Psoas muscle (tissue), 8 donors: ENCODE results near the gene CRYBB2. TPM values are rescaled to one million over a fixed set of nuclear protein-coding genes. Genes with fewer than 3 reads are reported as not detected.
"Not testable (repeated sequence)": the region's sequence is repeated elsewhere in the genome, so short reads cannot be mapped to it uniquely, and the experiment has no call there.

Experiments used
- ATAC-seq, 4 donors: fragments of 200-7000 bp; cut with Tn5 transposase; one replicate each; pipeline ENCODE4 v1.9.1; 2020; ENCODE audit warnings: moderate library complexity in 3 of 4, mild to moderate bottlenecking in 2 of 4
- DNase-seq, 2 donors: peaks; one replicate each; pipeline ENCODE4 v3.0.0-alpha.2; 2020
- H3K27ac ChIP-seq: fragments of 200-600 bp; one replicate; pipeline ENCODE4 v1.8.0; 2022
- H3K27me3 ChIP-seq, 3 donors: fragments of 200-600 bp in 1 of 3; one replicate each; pipeline versions ENCODE4 v1.6.1 to v1.8.0; 2013 to 2022; ENCODE audit warnings: low read length in 2 of 3, mild to moderate bottlenecking in 2 of 3, moderate library complexity in 1 of 3; ENCODE audit not compliant: insufficient read depth in 3 of 3
- H3K36me3 ChIP-seq, 2 donors: fragments of 200-600 bp in 1 of 2; one replicate each; pipeline versions ENCODE4 v1.6.1 to v1.8.0; 2013 to 2022; ENCODE audit warnings: low read depth in 1 of 2, mild to moderate bottlenecking in 1 of 2, moderate library complexity in 1 of 2; ENCODE audit not compliant: insufficient read depth in 1 of 2
- H3K4me1 ChIP-seq: fragments of 200-600 bp; one replicate; pipeline ENCODE4 v1.8.0; 2022
- H3K4me3 ChIP-seq: fragments of 200-600 bp; one replicate; pipeline ENCODE4 v1.8.0; 2022; ENCODE audit warnings: mild to moderate bottlenecking
- H3K9me3 ChIP-seq: fragments of 200-600 bp; one replicate; pipeline ENCODE4 v1.8.0; 2022
- WGBS, 3 donors: extraction: QIAGEN DNeasy Blood & Tissue Kit; methylation state at CpG; one replicate each; pipeline versions ENCODE4 v1.1.6 to v1.1.7; 2013; 5-methylcytosine and 5-hydroxymethylcytosine counted together
- intact Hi-C, 2 donors: fragments of 100-400 bp; cut with DNase I; formaldehyde crosslinking; loops; one replicate each; pipeline versions ENCODE4 v1.11.0 to v1.14.2; 2022
- polyA plus RNA-seq, 3 donors: library from polyadenylated mRNA; stranded (reverse); fragments of 200-250 nt; gene quantifications; one replicate each; pipeline ENCODE4 v1.2.3, GENCODE V29; 2013
- total RNA-seq, 4 donors: library from RNA; stranded (reverse); fragmentation: NEBNext Ultra II Directional in 2 of 4; extraction: Animal tissue kit (Norgen Biotek cat#: 25700) in 2 of 4; gene quantifications; one replicate each; pipeline versions ENCODE4 v1.2.1 to v1.2.4, GENCODE V29; 2021 to 2023
- TF ChIP-seq, protein P1 (sequence below): fragments of 200-600 bp; IDR thresholded peaks from one replicate; pipeline ENCODE4 v1.8.0; 2022; ENCODE audit warnings: antibody characterized with exemption
- donor health status: healthy with polysubstance abuse.
- donor health status: DM: no; HTN: no; CAD: no; lungs with moderate emphysema.
- donor health status: Bipolar disorder and iron deficiency.
- donor health status: healthy.
- donor health status: DM: yes; HTN: yes; CAD: no.
- donor health status: DM: no; HTN: no; CAD: no.
- donor health status: DM: no; HTN: no; CAD: no.
- donor health status: DM: yes; HTN: yes; CAD: no.

The CRYBB2 gene
- total and polyA plus RNA-seq, 7 donors: 0.04 TPM; not detected in 6

GRCh38 chr22:25174888-25175411, 44.5 kb upstream of the CRYBB2 start:
- WGBS, 3 donors: 73 to 78% (median 75%) methylated on average over 6 of the region's 6 CpGs
- no peak overlapping the region for H3K4me3 ChIP-seq
- H3K4me1 ChIP-seq: no peaks in the 10 kb centered on the region
- no peak overlapping the region for H3K27ac ChIP-seq
- TF ChIP-seq, protein P1, sequence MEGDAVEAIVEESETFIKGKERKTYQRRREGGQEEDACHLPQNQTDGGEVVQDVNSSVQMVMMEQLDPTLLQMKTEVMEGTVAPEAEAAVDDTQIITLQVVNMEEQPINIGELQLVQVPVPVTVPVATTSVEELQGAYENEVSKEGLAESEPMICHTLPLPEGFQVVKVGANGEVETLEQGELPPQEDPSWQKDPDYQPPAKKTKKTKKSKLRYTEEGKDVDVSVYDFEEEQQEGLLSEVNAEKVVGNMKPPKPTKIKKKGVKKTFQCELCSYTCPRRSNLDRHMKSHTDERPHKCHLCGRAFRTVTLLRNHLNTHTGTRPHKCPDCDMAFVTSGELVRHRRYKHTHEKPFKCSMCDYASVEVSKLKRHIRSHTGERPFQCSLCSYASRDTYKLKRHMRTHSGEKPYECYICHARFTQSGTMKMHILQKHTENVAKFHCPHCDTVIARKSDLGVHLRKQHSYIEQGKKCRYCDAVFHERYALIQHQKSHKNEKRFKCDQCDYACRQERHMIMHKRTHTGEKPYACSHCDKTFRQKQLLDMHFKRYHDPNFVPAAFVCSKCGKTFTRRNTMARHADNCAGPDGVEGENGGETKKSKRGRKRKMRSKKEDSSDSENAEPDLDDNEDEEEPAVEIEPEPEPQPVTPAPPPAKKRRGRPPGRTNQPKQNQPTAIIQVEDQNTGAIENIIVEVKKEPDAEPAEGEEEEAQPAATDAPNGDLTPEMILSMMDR: no peak
- no peaks in the 10 kb centered on the region for H3K27me3 ChIP-seq
- peaks cover 0 to 64% of the 10 kb centered on the region in 2 donors for H3K36me3 ChIP-seq
- intact Hi-C loops: no loop called here
- no peak for DNase-seq
- no peaks in the 10 kb centered on the region for H3K9me3 ChIP-seq
- ATAC-seq: no peak

- no peak for DNase-seq
- Histone ChIP-seq H3K27ac (no peak overlapping the region), H3K4me3 (no peak overlapping the region), H3K9me3 (no peaks in the 10 kb centered on the region), H3K36me3 (peaks cover 0 to 69% of the 10 kb centered on the region in 2 donors), H3K4me1 (no peaks in the 10 kb centered on the region), H3K27me3 (no peaks in the 10 kb centered on the region)
- 85 to 93% (median 92%) methylated on average over 6 of the region's 6 CpGs for WGBS, 3 donors
- TF ChIP-seq, protein P1: no peak
- ATAC-seq: no peak
- intact Hi-C loops: no loop called here
Measured at GRCh38 chr22:25176175-25176574, 43.3 kb upstream of the CRYBB2 start.

DNA sequence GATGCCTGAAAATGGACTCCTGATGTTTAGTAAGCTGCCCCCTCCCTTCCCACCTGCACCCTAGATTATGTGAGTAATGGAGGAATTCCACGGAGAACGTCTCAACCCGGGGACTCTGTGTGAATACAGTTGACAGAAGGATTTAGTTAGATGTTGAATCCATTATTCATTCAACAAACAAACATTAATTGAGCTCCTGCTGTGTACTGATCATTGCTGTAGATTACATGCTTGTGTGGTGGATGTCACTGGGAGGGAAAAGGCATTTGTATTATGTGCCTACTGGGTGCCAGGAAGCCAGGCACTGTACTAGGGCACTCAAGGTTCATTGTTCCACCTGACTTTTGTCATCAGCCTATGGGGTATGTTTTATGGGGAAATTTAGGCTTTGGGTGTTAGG, 42.6 kb upstream of the CRYBB2 start:
- intact Hi-C loops: no loop called here
- no peaks in the 10 kb centered on the region for H3K4me1 ChIP-seq
- H3K9me3 ChIP-seq: no peaks in the 10 kb centered on the region
- no peak overlapping the region for H3K27ac ChIP-seq
- WGBS, 3 donors: 78 to 86% (median 82%) methylated on average over 3 of the region's 3 CpGs
- H3K27me3 ChIP-seq: peaks cover 0 to 2% (median 0%) of the 10 kb centered on the region in 3 donors
- no peak overlapping the region for H3K4me3 ChIP-seq
- peaks cover 0 to 73% of the 10 kb centered on the region in 2 donors for H3K36me3 ChIP-seq
- no peak for DNase-seq
- ATAC-seq: no peak
- TF ChIP-seq, protein P1: no peak

DNA sequence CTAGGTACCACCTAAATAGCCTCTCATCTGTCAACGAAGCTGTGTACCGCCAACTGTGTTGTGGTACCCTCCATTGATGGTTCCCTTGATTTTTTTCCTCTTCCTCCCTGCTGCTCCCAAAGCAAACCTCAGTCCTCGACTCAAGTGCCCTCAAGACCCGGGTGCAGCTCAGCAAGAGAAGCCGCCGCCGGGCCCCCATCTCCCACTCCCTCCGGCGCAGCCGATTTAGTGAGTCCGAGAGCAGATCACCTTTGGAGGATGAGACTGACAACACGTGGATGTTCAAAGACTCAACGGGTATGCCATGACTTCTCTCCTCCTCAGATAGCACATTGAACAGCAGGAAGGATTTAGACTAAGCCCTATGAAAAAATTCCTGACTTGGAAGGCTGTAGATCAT, 42.2 kb upstream of the CRYBB2 start:
- peaks cover 0 to 73% of the 10 kb centered on the region in 2 donors for H3K36me3 ChIP-seq
- TF ChIP-seq, protein P1: no peak
- H3K27ac ChIP-seq: no peak overlapping the region
- H3K4me3 ChIP-seq: no peak overlapping the region
- H3K9me3 ChIP-seq: no peaks in the 10 kb centered on the region
- ATAC-seq (no peak), DNase-seq (no peak)
- intact Hi-C loops: no loop called here
- H3K4me1 ChIP-seq: no peaks in the 10 kb centered on the region
- 86 to 89% (median 89%) methylated on average over 13 of the region's 13 CpGs for WGBS, 3 donors
- peaks cover 0 to 2% (median 0%) of the 10 kb centered on the region in 3 donors for H3K27me3 ChIP-seq

GRCh38 chr22:25177895-25178294, 41.5 kb upstream of the CRYBB2 start:
- 85 to 92% (median 89%) methylated on average over 9 of the region's 9 CpGs for WGBS, 3 donors
- ATAC-seq (no peak), DNase-seq (no peak)
- Histone ChIP-seq H3K9me3 (no peaks in the 10 kb centered on the region), H3K4me1 (no peaks in the 10 kb centered on the region), H3K36me3 (peaks cover 0 to 77% of the 10 kb centered on the region in 2 donors), H3K4me3 (no peak overlapping the region), H3K27ac (no peak overlapping the region), H3K27me3 (peaks cover 0 to 2% (median 0%) of the 10 kb centered on the region in 3 donors)
- TF ChIP-seq, protein P1: no peak
- intact Hi-C loops: no loop called here

- peak in 3 of 4 donors; percentile 28 to 60 (median 40) for ATAC-seq
- intact Hi-C loops, H3K4me3 ChIP-seq, H3K9me3 ChIP-seq, H3K27ac ChIP-seq, H3K4me1 ChIP-seq, H3K27me3 ChIP-seq, DNase-seq: not testable (repeated sequence)
- 85 to 91% (median 90%) methylated on average over 6 of the region's 6 CpGs for WGBS, 3 donors
- H3K36me3 ChIP-seq: peaks cover 0 to 77% of the 10 kb centered on the region in 2 donors
Measured at GRCh38 chr22:25178348-25178747, 41.1 kb upstream of the CRYBB2 start.

DNA sequence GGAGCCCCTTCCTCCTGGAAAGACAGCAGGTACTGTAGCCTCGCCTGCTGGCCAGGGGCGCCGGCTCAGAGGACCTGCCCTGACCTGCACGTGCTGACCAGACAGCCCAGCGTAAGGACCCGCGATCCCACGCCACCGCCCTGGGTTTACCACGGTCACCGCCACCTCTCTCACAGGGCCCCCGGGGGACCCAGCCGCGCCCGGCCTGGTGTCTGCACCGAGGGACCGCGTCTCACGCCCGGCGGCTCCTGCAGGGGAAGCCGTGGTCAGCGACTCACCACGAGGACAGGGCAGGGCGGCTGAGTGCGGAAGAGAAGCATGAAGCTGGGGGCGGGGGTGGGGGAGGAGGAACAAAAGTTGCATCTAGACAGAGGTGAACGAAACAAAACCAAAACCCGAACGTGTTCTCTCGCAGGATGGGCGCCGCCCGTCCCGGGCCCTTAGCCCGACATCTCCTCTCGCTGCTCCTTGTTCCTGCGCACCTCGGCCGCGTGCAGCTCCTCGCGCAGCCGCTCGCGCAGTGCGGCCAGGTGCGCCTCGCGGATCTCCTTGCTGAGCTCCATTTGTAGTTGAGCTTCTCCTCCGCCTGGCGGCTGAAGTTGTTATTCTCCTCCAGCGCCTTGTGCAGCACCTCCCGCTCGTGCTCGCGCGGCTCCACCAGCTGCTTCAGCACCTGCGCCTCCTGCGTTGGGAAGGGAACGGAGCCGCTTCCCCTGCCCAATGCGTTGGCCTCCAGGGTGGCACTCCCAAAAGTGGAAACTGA, 40.4 kb upstream of the CRYBB2 start:
- peaks cover 0 to 76% of the 10 kb centered on the region in 2 donors for H3K36me3 ChIP-seq
- peak; percentile 11 to 56 (median 40) for ATAC-seq
- H3K9me3 ChIP-seq, H3K27me3 ChIP-seq, H3K4me1 ChIP-seq, H3K4me3 ChIP-seq, DNase-seq, H3K27ac ChIP-seq, intact Hi-C loops: not testable (repeated sequence)
- WGBS, 3 donors: 68 to 75% (median 74%) methylated on average over 22 to 48 of the region's 63 CpGs
